Hematopoietic multipotent progenitor cell (in vitro differentiated cells): ENCODE measurements around the gene GNG12. TPM values are rescaled to one million over a fixed set of nuclear protein-coding genes. Genes with fewer than 3 reads are reported as not detected.

Experiments used
- DNase-seq, 3 donors: peaks; one replicate each; pipeline ENCODE4 v3.0.0-alpha.2; 2011 to 2015; ENCODE audit warnings: low read depth in 2 of 3, low spot score in 2 of 3
- total RNA-seq: library from RNA; depleted of rRNA; stranded (reverse); fragments of >200 nt; gene quantifications from one replicate; pipeline ENCODE4 v1.2.3, GENCODE V29; 2012

Gene GNG12
- total RNA-seq, 1 donor = under 0.01 TPM

- DNase-seq = no peak
Observed at GRCh38 chr1:67713057-67713846, 120.0 kb downstream of the GNG12 start.

- no peak for DNase-seq
Observed at GRCh38 chr1:67711855-67712212, 121.4 kb downstream of the GNG12 start.

DNA sequence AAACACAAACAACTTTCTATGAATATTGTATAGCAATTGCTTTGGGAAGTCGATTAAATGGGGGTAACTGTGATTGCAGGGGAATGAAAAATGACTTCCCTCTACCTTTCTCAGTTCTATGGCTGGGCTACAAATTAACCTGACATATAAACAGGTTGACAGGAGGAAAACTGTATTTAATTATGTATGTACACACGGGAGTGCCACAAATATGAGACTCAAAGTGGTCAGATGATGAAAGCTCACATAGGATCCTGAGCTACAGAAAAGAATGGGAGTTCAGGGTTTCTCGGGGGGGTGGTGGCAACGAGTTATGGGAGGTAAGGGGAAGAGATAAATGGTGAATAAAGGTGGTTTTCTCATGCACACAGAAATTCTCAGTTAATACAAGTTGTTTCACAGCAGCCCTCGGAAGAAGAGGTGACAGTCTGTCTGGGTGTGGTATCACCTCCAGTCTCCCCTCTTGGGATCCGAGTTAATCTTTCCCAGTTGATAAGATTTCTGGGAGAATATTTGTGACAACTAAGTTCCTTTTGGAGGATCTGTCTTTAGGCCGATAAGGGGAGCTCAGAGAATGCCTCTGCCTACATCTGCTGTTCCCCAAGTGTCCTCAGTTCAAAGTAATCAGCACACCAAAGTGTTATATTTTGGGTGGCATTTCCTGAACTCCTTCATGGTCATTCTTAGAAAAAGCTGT lies 122.0 kb downstream of the GNG12 start:
- no peak for DNase-seq

GRCh38 chr1:67710417-67710816 lies 122.8 kb downstream of the GNG12 start:
- DNase-seq = no peak

DNA sequence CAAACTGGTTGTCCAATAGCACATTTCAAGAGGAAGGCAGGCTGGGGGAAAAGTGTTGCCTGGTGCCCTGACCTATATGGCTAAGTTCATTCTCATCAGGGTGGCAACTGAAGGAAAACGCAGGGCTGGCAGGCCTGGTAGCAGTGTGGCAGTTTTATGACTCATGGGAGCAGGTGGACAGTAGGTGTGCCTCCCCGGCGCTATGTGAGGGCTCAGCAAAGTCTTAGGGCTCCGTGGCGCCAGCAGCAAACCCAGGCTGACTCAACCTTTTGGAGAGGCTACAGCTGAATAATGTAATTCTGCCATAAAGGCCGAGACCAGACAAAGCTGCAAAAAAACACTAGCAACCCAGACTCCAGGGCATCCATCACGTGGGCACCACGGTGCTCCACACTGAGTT lies 124.7 kb downstream of the GNG12 start:
- no peak for DNase-seq

DNA sequence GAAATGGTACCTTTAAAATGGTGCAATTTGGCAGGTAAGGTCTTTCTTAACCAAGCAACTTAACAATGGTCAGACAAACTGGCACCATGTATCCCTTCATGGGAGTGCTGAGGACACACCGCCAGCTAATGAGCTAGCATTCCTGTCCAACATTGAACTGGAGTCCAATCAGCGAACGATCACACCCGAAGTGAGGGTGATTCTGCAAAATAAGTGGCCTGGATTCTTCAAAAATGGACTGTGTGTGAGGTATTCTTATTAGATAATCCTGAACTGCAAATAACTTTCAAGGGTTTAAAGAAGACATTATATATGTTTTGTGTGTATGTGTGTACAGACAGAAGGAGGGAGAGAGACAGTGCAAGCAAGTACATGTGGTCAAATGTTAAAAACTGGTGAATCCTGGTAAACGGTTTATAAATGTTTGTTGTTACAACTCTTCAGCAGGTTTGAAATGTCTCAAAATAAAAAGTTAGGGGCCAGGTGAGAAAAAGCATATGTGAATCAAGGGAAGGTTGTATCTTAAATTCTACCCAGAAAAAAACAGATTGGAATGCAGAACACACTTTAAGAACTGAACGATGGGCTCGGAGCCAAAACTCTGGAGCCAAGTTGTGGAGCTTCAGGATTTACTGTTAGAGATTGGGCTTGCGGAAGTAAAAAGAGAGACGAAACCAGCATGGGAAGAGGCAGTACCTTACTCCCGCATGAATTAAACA lies 127.4 kb downstream of the GNG12 start:
- DNase-seq = no peak

DNA sequence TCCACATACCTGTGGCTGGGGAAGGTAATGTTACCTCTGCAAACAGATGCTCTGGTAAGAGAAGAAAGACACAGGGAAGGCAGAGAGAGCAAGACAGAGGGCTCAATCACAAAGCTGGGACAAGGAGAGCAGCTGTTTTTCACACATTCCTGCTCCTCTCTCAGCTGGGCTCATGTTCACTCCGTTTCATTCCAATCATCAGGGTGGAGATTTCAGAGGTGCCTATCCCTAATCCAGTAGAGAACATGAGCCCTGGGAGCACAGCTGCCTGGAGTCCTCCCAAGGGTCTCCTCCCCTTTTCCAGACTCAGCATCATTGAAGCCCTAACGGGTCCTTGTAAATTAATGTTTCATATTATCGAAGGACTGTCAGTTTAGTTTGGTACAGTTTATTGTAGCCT lies 128.9 kb downstream of the GNG12 start:
- no peak for DNase-seq

GRCh38 chr1:67701876-67702275 lies 131.4 kb downstream of the GNG12 start:
- DNase-seq = no peak

- DNase-seq = no peak
Observed at GRCh38 chr1:67700692-67701410, 132.4 kb downstream of the GNG12 start.

DNA sequence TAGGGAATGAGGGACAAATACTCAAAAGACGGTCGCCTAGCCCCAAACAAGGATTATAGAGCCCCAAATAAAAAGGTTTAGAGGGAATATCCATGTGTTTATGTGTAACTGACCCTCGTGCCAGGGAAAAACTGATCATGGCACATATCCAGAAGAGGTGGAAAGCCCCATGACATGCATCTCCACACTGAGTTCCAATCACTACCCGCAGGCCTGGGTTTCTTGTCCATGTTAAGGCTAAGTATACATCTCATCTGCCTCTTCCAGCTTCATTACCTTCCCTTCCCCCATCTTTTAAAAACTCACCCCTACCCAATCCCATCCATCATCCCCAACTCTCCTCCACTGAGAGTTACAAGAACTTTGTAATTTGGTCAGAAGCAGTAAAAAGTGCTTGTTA lies 133.0 kb downstream of the GNG12 start:
- no peak for DNase-seq

GRCh38 chr1:67696708-67697107 lies 136.6 kb downstream of the GNG12 start:
- peak in 1 of 3 donors; percentile 9 for DNase-seq

- no peak for DNase-seq
Observed at GRCh38 chr1:67695963-67696362, 137.3 kb downstream of the GNG12 start.

DNA sequence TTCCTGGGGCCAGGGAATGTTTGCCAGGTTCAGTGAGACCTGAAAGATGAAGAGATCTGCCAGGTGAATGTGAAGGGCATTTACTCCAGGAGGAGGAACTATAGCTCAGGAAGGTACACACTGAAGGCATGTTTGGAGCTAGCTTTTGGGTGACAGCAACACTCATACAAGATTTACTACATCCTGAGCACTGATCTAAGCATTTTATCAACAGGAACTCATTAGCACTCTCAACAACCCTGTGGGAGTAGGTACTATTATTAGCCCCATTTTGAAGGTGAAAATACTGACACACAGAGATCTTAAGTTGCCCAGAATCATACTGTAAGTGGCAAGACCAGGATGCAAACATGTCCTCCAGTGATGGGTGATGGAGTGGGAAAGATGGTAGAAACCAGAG lies 141.6 kb downstream of the GNG12 start:
- no peak for DNase-seq

- DNase-seq = no peak
Observed at GRCh38 chr1:67690411-67690810, 142.9 kb downstream of the GNG12 start.

GRCh38 chr1:67690018-67690363 lies 143.3 kb downstream of the GNG12 start:
- DNase-seq = no peak

DNA sequence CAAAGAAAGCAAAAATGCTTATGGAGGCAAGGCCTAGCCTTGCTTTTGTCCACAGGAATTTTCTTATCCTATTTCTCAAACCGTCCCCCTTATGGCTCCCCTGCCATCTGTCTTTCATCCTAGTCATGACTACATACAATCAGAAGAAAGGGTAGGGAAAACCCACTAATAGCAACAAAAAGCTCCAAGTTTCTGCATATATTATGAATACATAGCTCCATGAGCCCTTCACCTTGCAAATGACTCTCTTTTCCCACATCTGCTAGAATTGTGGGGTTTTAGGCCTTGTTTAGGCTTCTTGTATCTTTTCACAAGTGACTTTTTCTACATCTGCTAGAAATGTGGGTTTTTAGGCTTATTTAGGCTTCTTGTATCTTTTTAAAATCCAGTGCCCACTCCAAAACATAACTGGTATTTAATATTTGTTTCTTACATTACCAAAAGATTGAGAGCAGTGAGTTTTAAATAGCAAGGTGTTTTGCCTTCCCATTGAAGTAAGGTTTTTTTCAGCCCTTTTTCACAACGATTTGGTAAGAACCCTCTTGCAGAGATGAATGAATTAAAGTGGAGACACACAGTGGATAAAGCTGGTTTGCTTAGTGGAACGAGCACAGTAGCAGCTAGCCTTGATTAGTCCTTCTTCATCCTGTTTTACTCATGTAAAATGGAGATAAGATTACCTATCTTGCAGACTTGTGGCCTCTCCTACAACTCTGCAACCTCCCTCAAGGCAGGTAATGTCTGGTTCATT lies 143.8 kb downstream of the GNG12 start:
- DNase-seq = no peak

DNA sequence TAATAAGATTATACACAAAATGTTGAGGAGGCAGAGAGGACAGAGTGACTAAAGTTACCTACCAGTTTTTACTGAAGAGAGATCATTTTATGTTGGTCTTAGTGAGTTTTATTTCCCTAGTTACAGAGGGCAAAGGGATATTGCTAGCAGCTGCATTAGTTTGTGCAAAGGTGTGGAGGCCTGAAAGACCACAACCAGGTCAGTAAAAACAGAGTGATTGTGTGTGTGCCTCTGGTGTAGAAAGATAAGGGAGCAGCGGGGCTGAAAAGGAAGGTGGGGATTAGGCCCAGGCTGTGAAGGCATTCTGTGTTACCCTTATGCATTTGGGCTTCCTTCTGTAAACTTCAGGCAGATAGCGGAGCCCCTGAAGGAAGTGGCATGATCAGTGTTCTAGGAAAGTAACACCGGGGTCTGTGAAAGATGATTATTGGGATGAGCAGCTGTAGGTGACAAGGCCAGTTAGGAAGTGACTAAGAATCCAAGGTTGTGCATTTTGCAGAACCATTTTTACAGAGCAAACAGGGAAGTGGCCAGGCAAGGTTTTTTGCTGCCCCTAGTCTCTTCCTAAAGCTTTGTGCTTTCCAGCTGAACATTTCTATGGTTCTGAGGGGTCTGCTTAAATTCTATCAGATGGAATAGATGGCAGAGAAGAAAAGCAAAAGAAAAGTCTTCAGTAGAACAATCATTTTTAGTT lies 144.6 kb downstream of the GNG12 start:
- peak in 2 of 3 donors; percentile 42 to 75 for DNase-seq

- no peak for DNase-seq
Observed at GRCh38 chr1:67687649-67688048, 145.6 kb downstream of the GNG12 start.

DNA sequence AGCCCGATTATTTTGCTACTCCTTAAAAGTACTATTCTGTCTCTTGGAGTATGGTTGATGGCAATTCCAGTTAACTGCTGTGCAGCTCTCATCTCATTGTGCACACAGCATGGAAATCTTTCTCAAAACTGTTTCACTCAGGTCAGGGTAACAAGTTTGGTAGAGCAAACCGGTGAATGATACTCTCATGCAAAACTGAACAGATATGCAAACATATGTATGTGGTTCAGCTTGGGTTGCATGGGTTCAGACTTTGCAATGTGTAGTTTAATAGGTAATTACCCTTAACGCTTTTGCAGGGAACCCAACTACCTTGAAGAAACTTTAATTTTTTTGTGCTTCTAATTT lies 146.1 kb downstream of the GNG12 start:
- DNase-seq = no peak
